Loucy (cell line): ENCODE data around the gene RCC1.
"Not testable (repeated sequence)": the region's sequence is repeated elsewhere in the genome, so short reads cannot be mapped to it uniquely, and the experiment has no call there.

ENCODE experiments used
- H2AFZ ChIP-seq: fragments of 200-600 bp; sonication (generic); 2 replicates; pipeline ENCODE4 v1.6.0; 2016; ENCODE audit warnings: antibody characterized with exemption, mild to moderate bottlenecking, low read length, moderate library complexity
- H3F3A ChIP-seq: fragments of 200-600 bp; 2 replicates; pipeline ENCODE4 v1.6.0; 2016; ENCODE audit warnings: antibody characterized with exemption, low read depth, mild to moderate bottlenecking
- H3K27me3 ChIP-seq: fragments of 200-600 bp; sonication (generic); 2 replicates; pipeline ENCODE4 v1.6.1; 2014; ENCODE audit warnings: low read length, mild to moderate bottlenecking; ENCODE audit not compliant: insufficient read depth, poor library complexity, severe bottlenecking
- H3K36me3 ChIP-seq: fragments of 200-600 bp; sonication (generic); 2 replicates; pipeline ENCODE4 v1.6.1; 2016; ENCODE audit warnings: low read length; ENCODE audit not compliant: insufficient read depth
- H3K4me1 ChIP-seq: fragments of 200-600 bp; sonication (generic); 2 replicates; pipeline ENCODE4 v1.5.1; 2014; ENCODE audit warnings: low read length, mild to moderate bottlenecking; ENCODE audit not compliant: insufficient read depth, poor library complexity, severe bottlenecking
- H3K4me2 ChIP-seq: fragments of 200-600 bp; sonication (generic); 2 replicates; pipeline ENCODE4 v1.6.0; 2014; ENCODE audit warnings: antibody characterized with exemption, low read length, low read depth, mild to moderate bottlenecking; ENCODE audit not compliant: poor library complexity, severe bottlenecking
- H3K4me3 ChIP-seq: fragments of 200-600 bp; sonication (generic); 2 replicates; pipeline ENCODE4 v1.5.1; 2014; ENCODE audit warnings: low read length, mild to moderate bottlenecking, mixed read lengths; ENCODE audit not compliant: poor library complexity, severe bottlenecking
- H3K79me2 ChIP-seq: fragments of 200-600 bp; sonication (generic); 2 replicates; pipeline ENCODE4 v1.6.1; 2014; ENCODE audit warnings: low read length; ENCODE audit not compliant: insufficient read depth
- H3K9ac ChIP-seq: fragments of 200-600 bp; sonication (generic); 2 replicates; pipeline ENCODE4 v1.6.0; 2014; ENCODE audit warnings: mild to moderate bottlenecking, low read depth, low read length, moderate library complexity; ENCODE audit not compliant: poor library complexity, severe bottlenecking
- H3K9me2 ChIP-seq: fragments of 200-600 bp; sonication (generic); replicated peaks from 2 replicates; pipeline ENCODE4 v1.6.1; 2016; ENCODE audit warnings: low read depth, low read length, mixed read lengths
- H3K9me3 ChIP-seq: fragments of 200-600 bp; sonication (generic); 2 replicates; pipeline ENCODE4 v1.6.1; 2014; ENCODE audit warnings: mild to moderate bottlenecking, antibody characterized with exemption, low read length, low read depth; ENCODE audit not compliant: insufficient read depth
- H4K20me1 ChIP-seq: fragments of 200-600 bp; sonication (generic); 2 replicates; pipeline ENCODE4 v1.6.0; 2014; ENCODE audit warnings: antibody characterized with exemption, low read length, mild to moderate bottlenecking; ENCODE audit not compliant: insufficient read depth, poor library complexity, severe bottlenecking
- EZH2phosphoT487 ChIP-seq: fragments of 200-600 bp; IDR thresholded peaks from 2 replicates; pipeline ENCODE4 v1.6.1; 2018; ENCODE audit warnings: antibody characterized with exemption, mild to moderate bottlenecking, moderate library complexity, borderline replicate concordance
- TF ChIP-seq, protein P1 (sequence below): fragments of 200-600 bp; sonication (generic); conservative IDR thresholded peaks from 2 replicates; pipeline ENCODE4 v1.5.1; 2014; ENCODE audit warnings: mild to moderate bottlenecking, antibody characterized with exemption, low read length

RCC1 gene

DNA sequence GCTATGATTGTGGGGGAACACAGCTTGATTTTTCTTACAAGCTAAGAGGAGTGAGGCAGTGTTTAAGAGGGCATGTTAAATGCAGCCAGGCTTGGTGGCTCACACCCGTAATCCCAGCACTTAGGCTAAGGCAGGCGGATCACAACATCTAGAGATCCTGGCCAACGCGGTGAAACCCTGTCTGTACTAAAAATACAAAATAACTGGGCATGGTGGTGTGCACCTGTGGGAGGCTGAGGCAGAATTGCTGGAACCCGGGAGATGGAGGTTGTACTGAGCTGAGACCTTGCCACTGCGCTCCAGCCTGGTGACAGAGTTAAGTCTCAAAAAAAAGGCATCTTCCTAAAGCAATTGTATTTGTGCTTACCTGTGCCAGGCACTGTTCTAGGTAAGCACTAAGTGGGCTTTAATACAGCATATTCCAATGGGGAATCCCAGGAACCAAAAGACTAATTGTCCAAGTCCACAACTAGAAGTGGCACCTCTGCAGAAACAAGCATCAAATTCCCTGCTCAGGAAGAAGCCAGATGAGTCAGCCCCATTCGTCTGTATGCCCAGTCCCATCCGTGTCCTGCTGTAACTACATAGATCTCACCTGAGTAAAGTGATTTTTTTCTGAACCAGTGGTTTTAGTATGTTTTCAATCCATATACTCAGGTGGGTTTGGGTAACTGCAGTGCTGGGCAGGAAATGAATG is 4.6 kb downstream of the RCC1 start:
- no peak for TF ChIP-seq EZH2phosphoT487
- TF ChIP-seq, protein P1, sequence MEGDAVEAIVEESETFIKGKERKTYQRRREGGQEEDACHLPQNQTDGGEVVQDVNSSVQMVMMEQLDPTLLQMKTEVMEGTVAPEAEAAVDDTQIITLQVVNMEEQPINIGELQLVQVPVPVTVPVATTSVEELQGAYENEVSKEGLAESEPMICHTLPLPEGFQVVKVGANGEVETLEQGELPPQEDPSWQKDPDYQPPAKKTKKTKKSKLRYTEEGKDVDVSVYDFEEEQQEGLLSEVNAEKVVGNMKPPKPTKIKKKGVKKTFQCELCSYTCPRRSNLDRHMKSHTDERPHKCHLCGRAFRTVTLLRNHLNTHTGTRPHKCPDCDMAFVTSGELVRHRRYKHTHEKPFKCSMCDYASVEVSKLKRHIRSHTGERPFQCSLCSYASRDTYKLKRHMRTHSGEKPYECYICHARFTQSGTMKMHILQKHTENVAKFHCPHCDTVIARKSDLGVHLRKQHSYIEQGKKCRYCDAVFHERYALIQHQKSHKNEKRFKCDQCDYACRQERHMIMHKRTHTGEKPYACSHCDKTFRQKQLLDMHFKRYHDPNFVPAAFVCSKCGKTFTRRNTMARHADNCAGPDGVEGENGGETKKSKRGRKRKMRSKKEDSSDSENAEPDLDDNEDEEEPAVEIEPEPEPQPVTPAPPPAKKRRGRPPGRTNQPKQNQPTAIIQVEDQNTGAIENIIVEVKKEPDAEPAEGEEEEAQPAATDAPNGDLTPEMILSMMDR: no peak
- Histone ChIP-seq H3K4me1 (peaks cover 36% of the 10 kb centered on the region), H3K36me3 (peaks cover 63% of the 10 kb centered on the region), H3K9me2 (no peaks in the 10 kb centered on the region), H3K4me2 (peak overlapping the region; percentile 94), H3K27me3 (peaks cover 22% of the 10 kb centered on the region), H2AFZ (no peak overlapping the region), H3K9me3 (no peaks in the 10 kb centered on the region), H3K4me3 (peak overlapping the region; percentile 81), H3K79me2 (peaks cover 83% of the 10 kb centered on the region), H3K9ac (peak overlapping the region; percentile 100), H4K20me1 (peaks cover 79% of the 10 kb centered on the region), H3F3A (peaks cover 46% of the 10 kb centered on the region)

GRCh38 chr1:28510970-28511440 is 5.2 kb downstream of the RCC1 start:
- Histone ChIP-seq H3F3A (peaks cover 46% of the 10 kb centered on the region), H3K36me3 (peaks cover 63% of the 10 kb centered on the region), H3K9me3 (no peaks in the 10 kb centered on the region), H4K20me1 (peaks cover 78% of the 10 kb centered on the region), H3K4me2 (peak overlapping the region; percentile 94), H3K79me2 (peaks cover 79% of the 10 kb centered on the region), H3K4me1 (peaks cover 36% of the 10 kb centered on the region), H3K4me3 (peak overlapping the region; percentile 81), H2AFZ (no peak overlapping the region), H3K27me3 (peaks cover 21% of the 10 kb centered on the region), H3K9ac (peak overlapping the region; percentile 100), H3K9me2 (no peaks in the 10 kb centered on the region)
- TF ChIP-seq, protein P1: no peak
- no peak for TF ChIP-seq EZH2phosphoT487

DNA sequence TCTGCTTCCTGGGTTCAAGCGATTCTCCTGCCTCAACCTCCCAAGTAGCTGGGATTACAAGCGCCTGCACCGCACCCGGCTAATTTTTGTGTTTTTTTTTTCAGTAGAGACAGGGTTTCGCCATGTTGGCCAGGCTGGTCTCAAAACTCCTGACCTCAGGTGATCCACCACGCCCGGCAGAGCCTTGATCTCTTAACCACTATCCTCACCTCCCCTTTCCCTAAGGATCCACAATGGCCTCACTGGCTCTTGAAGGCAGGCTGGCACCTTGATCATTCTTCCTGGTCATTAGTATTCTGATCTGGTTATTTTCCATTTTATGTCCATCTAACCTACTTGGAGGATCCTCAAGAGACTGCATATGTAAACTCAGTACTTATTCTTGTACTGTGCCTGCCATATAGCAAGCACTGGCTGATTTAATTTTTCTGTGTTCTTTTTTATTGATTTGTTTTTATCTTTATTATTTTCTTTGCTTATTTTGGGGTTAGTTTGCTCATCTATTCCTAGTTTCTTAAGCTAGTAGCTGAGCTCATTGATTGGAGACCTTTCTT is 6.3 kb downstream of the RCC1 start:
- Histone ChIP-seq H3K9me2 (no peaks in the 10 kb centered on the region), H3K4me3 (peak overlapping the region; percentile 81), H3K36me3 (peaks cover 55% of the 10 kb centered on the region), H3K4me1 (peaks cover 36% of the 10 kb centered on the region), H3K27me3 (peaks cover 10% of the 10 kb centered on the region), H3K79me2 (peaks cover 68% of the 10 kb centered on the region), H2AFZ (no peak overlapping the region), H3K9ac (peak overlapping the region; percentile 100), H4K20me1 (peaks cover 71% of the 10 kb centered on the region), H3K9me3 (no peaks in the 10 kb centered on the region), H3K4me2 (peak overlapping the region; percentile 94), H3F3A (peaks cover 52% of the 10 kb centered on the region)
- TF ChIP-seq EZH2phosphoT487: no peak
- TF ChIP-seq, protein P1: no peak

- not testable (repeated sequence) for H2AFZ ChIP-seq, H3K9me2 ChIP-seq, H3K27me3 ChIP-seq, H3K4me3 ChIP-seq, H3K4me2 ChIP-seq, H3K9ac ChIP-seq, H3K9me3 ChIP-seq
- Histone ChIP-seq H4K20me1 (peaks cover 54% of the 10 kb centered on the region), H3K4me1 (peaks cover 35% of the 10 kb centered on the region), H3K79me2 (peaks cover 55% of the 10 kb centered on the region), H3F3A (peaks cover 43% of the 10 kb centered on the region), H3K36me3 (peaks cover 35% of the 10 kb centered on the region)
Observed at GRCh38 chr1:28514445-28514933, 8.6 kb downstream of the RCC1 start.
